NB4 (cell line): ENCODE measurements around the gene CAMTA2.

Experiments used
- DNase-seq: peaks from one replicate; pipeline ENCODE4 v3.0.0; 2010; ENCODE audit warnings: low read depth
- H3K4me3 ChIP-seq: one replicate; pipeline ENCODE4 v1.5.1; 2011; ENCODE audit warnings: mild to moderate bottlenecking, low read depth, low read length, moderate library complexity
- CTCF ChIP-seq: IDR thresholded peaks from one replicate; pipeline ENCODE4 v1.5.1; 2012; ENCODE audit warnings: low read depth, low read length
- MYC ChIP-seq: IDR thresholded peaks from 2 replicates; pipeline ENCODE4 v1.6.1; 2011; ENCODE audit warnings: low read depth, low read length
- POLR2A ChIP-seq: IDR thresholded peaks from 2 replicates; pipeline ENCODE4 v1.6.1; 2011; ENCODE audit warnings: mild to moderate bottlenecking; ENCODE audit not compliant: insufficient read length; ENCODE audit errors: extremely low read depth
- TF ChIP-seq, protein P1 (sequence below): IDR thresholded peaks from 2 replicates; pipeline ENCODE4 v1.6.1; 2011; ENCODE audit warnings: low read depth, low read length

The CAMTA2 gene

GRCh38 chr17:4968486-4969046 lies 18.9 kb downstream of the CAMTA2 start:
- TF ChIP-seq CTCF (no peak), MYC (0 out of 2 replicates have a peak, but pooled peaks have one; percentile 17)
- peak overlapping the region; percentile 80 for H3K4me3 ChIP-seq
- DNase-seq = peak; percentile 40

DNA sequence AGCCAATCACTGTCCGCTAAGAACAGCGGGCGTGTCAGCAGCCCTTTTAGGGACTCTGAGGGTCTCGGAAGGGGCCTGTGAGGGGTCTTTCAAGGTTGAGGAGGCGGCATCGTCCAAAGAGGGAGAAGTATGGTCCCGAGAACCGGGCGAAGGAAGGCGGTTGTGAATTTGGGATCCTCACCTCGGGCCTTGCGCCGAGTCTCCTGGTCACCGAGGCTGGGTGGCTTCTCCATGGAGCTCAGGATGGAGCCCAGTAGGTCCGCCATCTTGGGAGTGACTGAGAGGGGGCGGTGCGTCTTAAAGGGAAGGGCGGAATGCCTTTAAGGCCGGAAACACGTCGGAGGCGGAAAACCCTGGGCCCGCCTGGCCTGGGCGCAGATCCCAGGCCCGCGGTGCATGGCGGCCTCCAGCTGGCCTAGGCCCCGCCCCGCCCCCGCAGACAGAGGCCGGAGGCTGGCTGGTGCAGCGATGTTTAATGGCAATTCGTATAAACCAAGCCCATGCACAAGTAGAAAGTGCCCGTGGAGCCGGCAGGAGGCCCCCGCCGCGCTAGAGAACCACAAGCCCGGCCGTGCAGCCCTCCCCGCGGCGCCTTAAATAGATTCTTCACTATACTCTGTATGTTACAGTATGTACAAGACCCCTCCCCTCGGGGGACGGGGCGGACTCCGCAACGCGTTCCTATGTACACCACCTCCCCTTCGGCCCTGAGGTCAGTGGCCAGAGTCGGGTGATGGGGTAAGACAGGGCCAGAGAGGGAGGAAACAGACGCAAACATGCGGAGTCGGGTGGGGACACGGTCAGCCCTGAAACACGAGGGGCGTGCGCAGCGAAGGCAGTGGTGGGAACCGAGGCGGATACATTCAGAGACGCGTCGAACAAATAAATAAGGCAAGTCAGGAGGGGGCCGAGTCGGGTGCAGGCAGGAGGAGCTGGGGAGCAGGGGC lies 19.7 kb downstream of the CAMTA2 start, which contains the start of gene SPAG7:
Gene SPAG7, minus strand, starts transcription at position 279 of the 947 bp plus-strand sequence. Its CDS starts 13 bp downstream, at position 266.
- peak within 1 kb of the TSS; percentile 80 for H3K4me3 ChIP-seq
- TF ChIP-seq MYC (peak; percentile 64), CTCF (no peak), POLR2A (peak; percentile 12)
- TF ChIP-seq, protein P1, sequence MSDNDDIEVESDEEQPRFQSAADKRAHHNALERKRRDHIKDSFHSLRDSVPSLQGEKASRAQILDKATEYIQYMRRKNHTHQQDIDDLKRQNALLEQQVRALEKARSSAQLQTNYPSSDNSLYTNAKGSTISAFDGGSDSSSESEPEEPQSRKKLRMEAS = peak; percentile 44
- peak; percentile 95 for DNase-seq

DNA sequence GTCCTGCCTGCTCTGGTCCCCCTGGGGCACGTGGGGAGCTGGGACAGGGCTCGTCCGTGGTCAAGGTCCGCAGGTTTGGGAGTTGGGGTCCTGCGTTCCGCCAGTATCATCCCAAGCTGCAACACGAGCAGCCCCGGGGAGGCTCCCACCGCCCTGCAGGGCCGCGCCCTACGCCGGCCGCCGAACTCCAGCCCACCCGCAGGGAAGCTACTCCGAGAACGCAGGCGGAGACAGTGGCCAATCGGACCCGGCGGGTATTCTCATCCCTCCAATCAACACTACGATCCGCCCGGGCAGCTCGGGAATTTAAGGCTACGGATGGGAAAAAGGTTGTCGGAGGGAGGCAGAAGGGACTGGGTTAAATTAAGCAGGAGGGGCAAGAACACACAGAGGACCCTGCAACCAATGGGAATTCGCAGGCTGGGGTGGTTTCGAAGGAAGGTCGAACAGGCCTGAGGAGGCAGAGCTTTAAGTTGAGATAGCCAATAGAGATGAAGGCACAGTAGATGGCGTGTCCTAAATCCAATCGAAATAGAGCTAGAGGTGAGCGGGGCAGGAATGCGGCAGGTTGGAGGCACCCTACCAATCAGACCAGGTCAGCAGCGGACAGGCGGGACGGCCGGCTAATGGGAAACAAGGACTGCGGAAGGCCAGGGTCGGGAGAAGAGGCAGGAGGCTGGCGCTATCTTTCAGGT lies 20.5 kb downstream of the CAMTA2 start:
- TF ChIP-seq POLR2A = peak; percentile 21
- no peak for TF ChIP-seq CTCF
- peak; percentile 98 for DNase-seq
- H3K4me3 ChIP-seq = peak overlapping the region; percentile 80

DNA sequence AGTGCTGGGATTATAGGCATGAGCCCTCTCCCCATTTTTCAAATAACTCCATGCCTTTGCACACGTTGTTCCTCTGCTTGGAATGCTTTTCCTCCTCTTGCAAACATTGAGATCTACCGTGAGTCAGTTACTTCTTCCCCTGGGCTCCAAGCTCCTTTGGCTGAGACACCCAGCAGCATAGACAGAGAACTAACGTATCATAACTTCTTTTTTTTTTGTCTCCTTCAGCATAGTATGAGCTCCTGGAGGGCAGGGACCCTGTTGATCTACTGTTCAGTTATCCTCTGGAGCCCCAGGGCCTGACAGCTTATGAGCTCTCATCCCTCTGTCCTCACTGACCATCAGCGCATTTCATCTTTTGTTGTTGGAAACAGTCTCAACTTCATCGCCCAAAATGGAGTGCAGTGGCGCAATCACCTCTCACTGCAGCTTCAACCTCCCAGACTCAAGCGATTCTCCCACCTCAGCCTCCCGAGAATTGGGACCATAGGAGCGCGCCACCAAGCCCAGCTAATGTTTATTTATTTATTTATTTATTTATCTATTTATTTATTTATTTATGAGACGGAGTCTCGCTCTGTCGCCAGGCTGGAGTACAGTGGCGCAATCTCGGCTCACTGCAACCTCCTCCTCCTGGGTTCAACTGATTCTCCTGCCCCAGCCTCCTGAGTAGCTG lies 22.0 kb downstream of the CAMTA2 start:
- no peak overlapping the region for H3K4me3 ChIP-seq
- no peak for TF ChIP-seq CTCF
- no peak for TF ChIP-seq POLR2A
- TF ChIP-seq, protein P1 = no peak
- no peak for DNase-seq

- TF ChIP-seq, protein P1 = no peak
- TF ChIP-seq POLR2A (no peak), MYC (no peak), CTCF (no peak)
- H3K4me3 ChIP-seq = no peak overlapping the region
- no peak for DNase-seq
Observed at GRCh38 chr17:4960279-4960922, 27.1 kb downstream of the CAMTA2 start.
